Prostate gland (tissue), 2 donors: ENCODE measurements around the gene TEX9.

ENCODE experiments used
- POLR2A ChIP-seq: fragments of 450-650 bp; IDR thresholded peaks from one replicate; pipeline ENCODE4 v1.6.1; 2016; ENCODE audit warnings: antibody characterized with exemption, mild to moderate bottlenecking
- TF ChIP-seq, protein P1 (sequence below), 4 experiments: fragments of 200-600 bp in 2 of 4; fragments of 450-650 bp in 2 of 4; sonication (generic) in 2 of 4; IDR thresholded peaks; 1 replicate in 3 of 4; 2 replicates in 1 of 4; pipeline ENCODE4 v1.5.1; 2016 to 2019; ENCODE audit warnings: antibody characterized with exemption in 4 of 4, mild to moderate bottlenecking in 2 of 4, moderate library complexity in 2 of 4

DNA sequence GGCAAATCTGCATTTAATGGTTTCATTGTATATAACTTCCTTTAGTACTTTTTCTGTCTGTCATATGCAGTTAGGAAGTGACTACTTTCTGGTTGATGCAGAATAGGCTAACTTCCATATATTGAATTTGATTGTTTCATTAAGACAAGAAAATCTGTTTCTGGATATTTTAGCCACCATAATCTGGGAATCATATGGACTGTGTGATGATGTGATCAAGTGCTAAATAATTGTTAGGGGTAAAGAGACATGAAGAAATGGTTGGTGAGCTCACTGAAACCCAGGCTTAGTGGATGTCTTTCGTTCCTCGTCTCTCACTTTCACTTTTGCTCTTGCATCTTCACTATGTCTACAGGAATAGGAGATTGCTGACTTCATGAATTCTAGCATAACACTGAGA lies 103.2 kb downstream of the TEX9 start:
- no peak for TF ChIP-seq POLR2A
- TF ChIP-seq, protein P1, sequence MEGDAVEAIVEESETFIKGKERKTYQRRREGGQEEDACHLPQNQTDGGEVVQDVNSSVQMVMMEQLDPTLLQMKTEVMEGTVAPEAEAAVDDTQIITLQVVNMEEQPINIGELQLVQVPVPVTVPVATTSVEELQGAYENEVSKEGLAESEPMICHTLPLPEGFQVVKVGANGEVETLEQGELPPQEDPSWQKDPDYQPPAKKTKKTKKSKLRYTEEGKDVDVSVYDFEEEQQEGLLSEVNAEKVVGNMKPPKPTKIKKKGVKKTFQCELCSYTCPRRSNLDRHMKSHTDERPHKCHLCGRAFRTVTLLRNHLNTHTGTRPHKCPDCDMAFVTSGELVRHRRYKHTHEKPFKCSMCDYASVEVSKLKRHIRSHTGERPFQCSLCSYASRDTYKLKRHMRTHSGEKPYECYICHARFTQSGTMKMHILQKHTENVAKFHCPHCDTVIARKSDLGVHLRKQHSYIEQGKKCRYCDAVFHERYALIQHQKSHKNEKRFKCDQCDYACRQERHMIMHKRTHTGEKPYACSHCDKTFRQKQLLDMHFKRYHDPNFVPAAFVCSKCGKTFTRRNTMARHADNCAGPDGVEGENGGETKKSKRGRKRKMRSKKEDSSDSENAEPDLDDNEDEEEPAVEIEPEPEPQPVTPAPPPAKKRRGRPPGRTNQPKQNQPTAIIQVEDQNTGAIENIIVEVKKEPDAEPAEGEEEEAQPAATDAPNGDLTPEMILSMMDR (IDR thresholded peaks at IDR 0.05), result no peak
